NCI-H2171 (cell line): Measurements from ENCODE around the gene CCDC157.
A peak's percentile ranks its signal among the peaks of the same experiment; 100 is the strongest.
"Not testable (repeated sequence)": the region's sequence is repeated elsewhere in the genome, so short reads cannot be mapped to it uniquely, and the experiment has no call there.

Experiments used
- DNase-seq: peaks from one replicate; lab custom pipeline; 2025; lab: John Stamatoyannopoulos, UW

CCDC157 gene

GRCh38 chr22:30390974-30391691 lies 34.3 kb downstream of the CCDC157 start:
- peak; percentile 47 for DNase-seq

GRCh38 chr22:30392661-30393321 lies 36.0 kb downstream of the CCDC157 start:
- DNase-seq: no peak

DNA sequence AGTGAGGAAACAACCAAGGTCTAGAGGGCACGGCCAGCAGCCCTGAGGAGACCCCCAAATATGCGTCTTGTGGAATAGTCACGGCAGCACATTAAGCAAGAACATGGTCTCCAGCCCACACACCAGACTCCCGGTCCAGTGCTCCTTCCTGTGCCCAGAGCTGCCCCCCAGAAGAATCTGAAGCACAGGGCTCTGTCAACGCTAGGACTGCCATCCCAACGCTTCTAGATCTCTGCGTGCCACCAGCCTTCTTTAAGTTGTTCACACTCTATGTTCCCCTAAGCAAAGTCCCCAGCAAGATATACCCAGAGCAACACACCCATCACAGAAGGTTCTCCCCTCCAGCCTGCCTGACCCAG lies 36.5 kb downstream of the CCDC157 start:
- no peak for DNase-seq

DNA sequence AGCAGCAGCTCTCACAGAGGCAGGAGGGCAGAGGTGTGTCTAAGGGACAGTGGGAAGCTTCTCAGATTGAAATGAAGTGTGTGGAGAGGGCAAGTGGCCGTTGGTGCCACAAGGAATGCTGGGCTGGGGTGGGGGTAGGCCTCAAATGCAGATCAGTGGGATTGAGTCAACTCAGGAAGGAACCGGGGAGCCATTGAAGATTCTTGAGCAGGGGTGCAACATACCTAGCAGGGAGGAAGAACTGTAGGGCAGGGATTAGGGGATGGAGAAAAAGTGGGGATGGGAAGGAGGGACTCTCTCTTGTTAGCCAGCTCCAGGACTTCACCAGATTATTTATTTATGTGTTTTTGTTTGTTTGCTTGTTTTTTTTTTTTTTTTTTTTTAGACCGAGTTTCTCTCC lies 37.1 kb downstream of the CCDC157 start:
- DNase-seq: no peak

DNA sequence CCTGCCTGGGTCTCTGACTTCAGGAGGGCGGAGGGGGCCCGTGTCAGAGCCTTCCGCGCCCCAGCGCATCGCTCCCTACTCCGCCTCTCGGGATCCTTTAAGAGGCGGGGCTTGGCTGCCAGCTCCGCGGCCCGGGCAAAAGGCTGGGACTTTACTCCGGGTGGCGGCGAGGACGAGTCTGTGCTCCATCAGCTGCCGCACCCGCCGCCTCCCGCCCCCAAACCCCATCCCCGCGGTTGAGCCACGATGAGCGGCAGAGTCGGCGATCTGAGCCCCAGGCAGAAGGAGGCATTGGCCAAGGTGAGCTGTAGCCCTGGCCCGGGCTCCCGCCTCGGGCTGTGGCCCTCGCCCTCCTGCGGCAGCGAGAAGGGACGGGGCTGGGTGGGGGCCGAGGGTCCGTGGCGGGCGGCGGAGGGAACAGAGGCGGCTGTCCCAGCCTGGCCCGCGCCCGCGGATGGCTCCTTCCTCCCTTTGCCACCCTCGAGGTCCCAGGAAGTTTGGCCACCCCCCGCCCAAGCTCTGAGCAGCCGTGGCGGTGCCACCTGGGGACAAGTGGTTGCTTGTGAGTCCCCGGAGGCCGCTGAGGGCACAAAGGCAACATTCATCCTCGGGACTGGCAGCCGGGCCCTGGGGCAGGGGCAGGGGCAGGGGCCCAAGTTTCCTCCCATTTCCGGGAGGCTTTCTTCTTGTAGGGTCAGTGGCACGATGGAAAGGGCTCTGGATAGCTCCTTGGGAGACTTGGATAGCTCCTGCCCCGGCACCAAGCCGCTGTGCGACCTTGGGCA lies 40.3 kb downstream of the CCDC157 start, which contains the start of gene SEC14L2:
Gene SEC14L2, plus strand, starts transcription at position 148 of the 785 bp plus-strand sequence. Its CDS starts 99 bp downstream, at position 247.
- peak; percentile 53 for DNase-seq

DNA sequence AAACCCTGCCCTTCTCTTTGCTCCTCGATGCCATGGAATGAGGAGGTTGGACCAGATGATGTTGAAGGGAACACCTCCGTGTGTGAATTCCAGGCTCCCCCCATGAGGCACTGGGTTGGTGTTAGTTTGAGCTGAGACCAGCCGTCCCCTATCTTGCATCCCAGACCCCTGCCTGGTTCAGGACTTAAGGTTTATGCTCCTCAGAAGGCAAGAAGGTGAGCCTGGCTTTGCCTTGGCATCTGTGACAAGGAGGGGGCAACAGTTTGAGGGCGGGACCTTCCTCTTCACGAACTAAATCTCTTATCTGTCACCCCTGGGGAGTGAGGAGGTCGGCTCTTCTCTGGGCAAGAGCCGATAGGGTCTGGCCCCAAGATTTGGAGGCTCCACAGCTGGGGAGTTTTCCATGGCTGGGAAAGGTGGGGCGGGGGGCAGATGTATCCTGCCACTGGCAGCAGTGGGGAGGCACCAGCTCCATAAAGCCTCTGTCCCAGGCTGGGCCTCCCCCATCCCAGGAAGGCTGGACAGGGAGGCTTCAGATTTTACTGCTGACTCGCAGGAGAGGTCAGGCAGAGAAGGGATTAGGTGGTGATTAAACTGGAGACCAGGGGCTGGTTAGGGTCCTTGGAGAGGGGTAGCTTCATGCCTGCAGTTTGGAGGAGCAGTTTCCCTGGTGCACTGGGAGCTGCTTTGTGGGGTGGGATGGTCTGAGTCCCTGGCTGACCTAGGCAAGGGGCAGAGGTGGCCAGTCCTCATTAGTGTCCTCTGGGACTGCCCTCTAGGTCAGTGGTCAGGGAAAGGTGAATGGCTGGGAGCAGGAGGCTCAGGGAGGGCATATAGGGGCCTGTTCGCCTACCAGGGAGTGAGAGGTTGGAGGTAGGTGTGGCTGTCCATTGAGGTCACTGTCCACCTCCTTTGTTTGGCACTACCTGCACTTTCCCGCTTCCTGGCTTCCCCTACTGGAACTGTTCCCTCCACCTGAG lies 41.1 kb downstream of the CCDC157 start:
- DNase-seq: no peak

DNA sequence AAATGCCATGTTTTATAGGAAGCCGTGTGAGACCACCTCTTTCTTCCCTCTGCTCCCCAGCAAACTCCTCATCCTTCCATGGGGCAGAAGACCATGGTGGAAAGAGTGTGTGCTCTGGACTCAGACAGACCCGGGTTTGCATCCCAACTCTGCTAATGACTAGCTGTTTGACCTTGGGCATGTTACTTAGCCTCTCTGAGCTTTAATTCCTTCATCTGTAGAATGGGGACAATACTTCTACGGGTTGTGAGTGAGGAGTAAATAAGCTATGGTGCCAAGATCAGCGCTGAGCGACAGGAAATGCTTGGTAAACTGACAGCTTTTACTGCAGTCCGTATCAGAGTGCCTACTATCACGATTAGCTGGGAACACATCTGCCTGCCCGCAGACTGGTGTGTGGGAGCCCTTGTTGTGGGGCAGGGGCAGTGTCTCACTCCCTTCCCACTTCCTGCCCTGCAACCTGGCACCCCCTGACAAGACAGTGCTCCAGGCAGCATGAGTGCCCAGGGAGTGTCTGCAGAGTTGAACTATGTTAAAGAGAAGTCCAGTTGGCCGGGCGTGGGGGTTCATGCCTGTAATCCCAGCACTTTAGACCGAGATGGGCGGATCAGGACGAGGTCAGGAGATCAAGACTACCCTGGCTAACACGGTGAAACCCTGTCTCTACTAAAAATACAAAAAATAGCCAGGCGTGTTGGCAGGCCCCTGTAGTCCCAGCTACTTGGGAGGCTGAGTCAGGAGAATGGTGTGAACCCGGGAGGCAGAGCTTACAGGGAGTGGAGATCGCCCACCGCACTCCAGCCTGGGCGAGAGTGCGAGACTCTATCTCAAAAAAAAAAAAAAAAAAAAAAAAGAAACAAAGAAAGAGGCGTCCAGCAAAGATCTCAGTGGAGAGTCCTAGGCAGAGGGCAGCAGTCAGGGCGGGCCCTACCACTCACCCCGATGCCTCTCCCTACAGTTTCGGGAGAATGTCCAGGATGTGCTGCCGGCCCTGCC lies 42.2 kb downstream of the CCDC157 start:
- no peak for DNase-seq

- no peak for DNase-seq
Observed at GRCh38 chr22:30399718-30400117, 42.9 kb downstream of the CCDC157 start.

DNA sequence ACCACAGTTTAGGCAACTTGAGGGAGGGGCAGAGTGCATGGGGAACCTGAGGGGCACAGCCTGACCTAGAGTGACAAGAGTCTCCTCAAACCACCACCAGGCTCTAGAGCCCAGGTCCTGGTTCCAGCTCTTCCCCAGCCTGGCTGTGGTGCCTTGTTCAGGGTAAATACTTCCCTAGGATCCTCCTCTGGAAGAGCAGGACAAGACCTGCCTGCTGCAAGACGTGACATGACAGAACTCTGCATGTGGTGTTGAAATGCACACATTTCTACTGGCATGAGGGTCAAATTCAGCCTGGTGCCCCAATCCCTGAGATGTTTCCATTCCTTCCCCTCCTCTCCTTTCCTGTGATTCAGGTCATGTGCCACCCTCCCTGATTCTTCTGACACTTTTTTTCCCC lies 43.4 kb downstream of the CCDC157 start:
- no peak for DNase-seq

DNA sequence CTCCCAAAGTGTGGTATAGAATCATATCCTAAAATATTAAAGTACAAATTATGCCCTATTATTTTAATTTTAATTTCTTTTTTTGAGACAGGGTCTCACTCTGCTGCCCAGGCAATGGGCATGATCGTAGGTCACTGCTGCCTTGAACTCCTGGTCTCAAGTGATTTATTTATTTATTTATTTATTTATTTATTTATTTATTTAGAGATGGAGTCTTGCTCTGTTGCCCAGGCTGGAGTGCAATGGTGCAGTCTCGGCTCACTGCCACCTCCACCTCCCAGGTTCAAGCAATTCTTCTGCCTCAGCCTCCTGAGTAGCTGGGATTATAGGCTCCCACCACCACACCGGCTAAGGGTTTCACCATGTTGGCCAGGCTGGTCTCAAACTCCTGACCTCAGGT lies 44.2 kb downstream of the CCDC157 start:
- DNase-seq: not testable (repeated sequence)

DNA sequence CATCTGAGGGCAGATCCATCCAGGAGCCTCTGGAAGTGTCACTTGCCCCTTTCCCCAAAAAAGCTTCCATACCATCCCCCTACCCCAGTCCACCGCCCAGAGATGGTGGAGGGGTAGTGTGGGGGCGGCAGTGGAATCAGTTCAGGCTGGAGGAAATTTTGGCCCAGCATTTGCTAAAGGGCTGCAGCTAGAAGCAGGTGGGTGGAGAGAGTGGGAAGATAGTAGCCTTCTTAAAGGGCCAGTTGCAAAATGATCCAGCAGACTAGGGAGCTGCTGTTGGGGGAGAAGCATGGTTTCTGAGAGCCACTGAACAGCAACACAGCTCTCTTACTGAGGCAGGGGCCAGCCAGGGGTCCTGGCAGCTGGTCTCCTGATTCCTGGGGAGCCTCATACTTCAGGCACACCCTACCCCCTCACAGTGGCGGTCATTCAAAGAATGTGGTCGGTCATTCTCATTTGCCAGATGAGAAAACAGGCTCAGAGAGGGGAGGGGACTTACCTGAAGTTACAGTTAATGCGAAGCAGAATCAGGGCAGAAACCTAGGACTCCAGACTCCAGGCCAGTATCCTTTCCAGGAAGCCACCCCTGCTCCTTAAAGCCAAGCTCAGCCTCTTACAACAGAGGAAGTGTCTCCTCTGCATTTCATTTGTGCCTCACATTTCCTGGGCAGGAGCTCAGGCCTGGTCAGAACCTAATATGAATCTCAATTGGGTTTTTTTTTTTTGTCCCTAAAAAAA lies 45.4 kb downstream of the CCDC157 start:
- no peak for DNase-seq

DNA sequence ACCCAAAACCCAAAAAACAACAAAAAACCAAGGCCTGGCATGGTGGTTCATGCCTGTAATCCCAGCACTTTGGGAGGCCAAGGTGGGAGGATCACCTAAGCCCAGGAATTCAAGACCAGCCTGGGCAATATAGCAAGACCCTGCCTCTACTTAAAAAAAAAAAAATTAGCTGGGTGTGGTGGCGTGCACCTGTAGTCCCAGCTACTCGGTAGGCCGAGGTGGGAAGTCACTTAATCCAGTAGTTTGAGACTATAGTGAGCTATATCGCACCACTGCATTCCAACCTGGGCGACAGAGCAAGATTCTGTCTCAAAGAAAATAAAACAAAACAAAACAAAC lies 45.9 kb downstream of the CCDC157 start:
- DNase-seq: not testable (repeated sequence)

DNA sequence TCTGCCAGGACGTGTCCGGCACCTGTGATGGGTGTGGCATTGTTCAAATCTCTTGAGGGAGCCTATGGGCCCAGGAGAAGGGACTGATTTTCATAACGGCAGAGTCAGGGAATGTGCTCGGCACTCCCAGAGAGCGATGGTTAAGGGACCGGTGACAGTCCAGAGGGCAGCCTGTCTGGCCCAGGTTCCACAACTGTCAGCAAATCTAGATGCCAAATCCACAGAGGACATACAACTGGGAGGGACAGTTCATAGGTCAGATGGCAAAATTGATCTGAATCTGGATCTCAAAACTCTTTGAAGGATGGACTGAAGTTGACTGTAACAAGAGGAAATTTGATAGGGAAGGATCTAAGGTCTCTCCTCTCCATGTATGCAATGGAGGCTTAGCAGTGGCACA lies 47.5 kb downstream of the CCDC157 start:
- no peak for DNase-seq

DNA sequence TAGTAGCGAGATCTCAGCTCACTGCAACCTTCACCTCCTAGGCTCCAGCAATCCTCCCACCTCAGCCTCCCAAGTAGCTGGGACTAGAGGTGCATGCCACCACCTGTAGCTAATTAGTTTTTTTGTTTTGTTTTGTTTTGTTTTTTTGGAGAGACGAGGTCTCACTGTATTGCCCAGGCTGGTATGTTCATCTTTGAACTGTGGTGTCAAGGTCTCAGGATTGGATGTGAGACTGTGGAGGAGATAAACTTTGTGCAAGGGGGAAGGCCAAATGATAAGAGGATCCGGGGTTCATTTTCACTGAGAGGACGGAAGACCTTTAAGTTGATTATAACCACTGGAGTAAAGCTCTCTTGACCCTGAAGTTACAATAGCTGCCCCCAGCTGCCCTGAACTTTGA lies 48.9 kb downstream of the CCDC157 start:
- DNase-seq: no peak

- no peak for DNase-seq
Observed at GRCh38 chr22:30406400-30406799, 49.6 kb downstream of the CCDC157 start.

DNA sequence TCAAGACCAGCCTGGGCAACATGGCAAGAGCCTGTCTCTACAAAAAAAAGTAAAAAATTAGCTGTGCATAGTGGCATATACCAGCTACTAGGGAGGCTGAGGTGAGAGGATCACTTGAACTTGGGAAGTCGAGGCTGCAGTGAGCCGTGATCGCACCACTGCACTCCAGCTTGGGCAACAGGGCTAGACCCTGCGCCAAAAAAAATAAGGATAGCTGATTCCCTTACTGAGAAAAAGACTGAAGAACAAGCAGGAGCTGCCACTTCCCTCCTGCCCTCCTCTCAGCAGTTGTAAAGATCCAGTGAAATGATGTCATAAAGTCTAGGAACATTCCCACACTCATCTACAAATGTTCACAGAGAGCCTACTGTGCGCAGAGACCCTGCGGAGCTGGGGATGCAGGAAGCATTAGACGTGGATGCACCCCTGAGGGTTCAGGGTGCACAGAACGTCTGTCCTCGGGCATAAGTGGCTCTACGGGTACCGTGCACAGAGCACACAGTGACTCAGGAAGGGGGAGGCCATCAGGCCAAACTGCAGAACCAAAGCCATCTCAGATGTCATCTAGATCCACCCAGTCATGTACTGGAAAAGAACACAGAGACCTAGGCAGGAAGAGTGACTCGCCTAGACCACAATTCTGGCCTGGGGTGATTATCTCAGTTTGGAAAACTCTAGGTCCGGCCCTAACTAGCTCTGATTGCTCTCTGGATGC lies 51.7 kb downstream of the CCDC157 start:
- no peak for DNase-seq

DNA sequence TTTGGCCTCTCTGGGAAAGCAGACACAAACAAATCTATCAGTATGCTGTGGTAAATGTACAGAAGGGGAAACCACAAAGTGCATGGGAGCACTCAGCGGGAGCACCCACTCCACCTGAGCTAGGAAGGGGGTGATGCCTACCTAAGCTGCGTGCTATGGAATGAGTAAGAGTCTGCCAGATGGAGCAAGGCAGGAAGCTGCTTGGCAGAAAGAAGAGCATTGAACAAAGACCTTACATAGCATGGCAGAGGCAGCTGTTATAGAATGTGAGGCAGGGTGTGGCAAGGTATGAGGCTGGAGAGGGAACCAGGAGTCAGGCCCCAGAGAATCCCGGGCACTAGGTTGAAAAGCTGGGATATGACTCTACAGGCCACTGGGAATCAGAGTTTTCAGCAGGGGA lies 55.0 kb downstream of the CCDC157 start:
- no peak for DNase-seq

GRCh38 chr22:30413001-30413400 lies 56.2 kb downstream of the CCDC157 start:
- no peak for DNase-seq
